HUES48 (cell line): ENCODE results near the gene METRN.

Experiments used
- H3K27ac ChIP-seq: one replicate; pipeline ENCODE4 v1.7.0; 2013; ENCODE audit warnings: low read depth, low read length, inconsistent platforms
- H3K27me3 ChIP-seq: 2 replicates; pipeline ENCODE4 v1.6.1; 2013; ENCODE audit warnings: mild to moderate bottlenecking, low read length; ENCODE audit not compliant: control insufficient read depth, insufficient read depth
- H3K36me3 ChIP-seq: 2 replicates; pipeline ENCODE4 v1.6.1; 2013; ENCODE audit warnings: low read length; ENCODE audit not compliant: control insufficient read depth, insufficient read depth
- H3K4me1 ChIP-seq: 2 replicates; pipeline ENCODE4 v1.6.1; 2013; ENCODE audit warnings: mild to moderate bottlenecking, low read length; ENCODE audit not compliant: control insufficient read depth, insufficient read depth
- H3K4me3 ChIP-seq: 2 replicates; pipeline ENCODE4 v1.5.1; 2013; ENCODE audit warnings: mild to moderate bottlenecking, low read depth, low read length
- H3K9ac ChIP-seq: 2 replicates; pipeline ENCODE4 v1.6.1; 2013; ENCODE audit warnings: mild to moderate bottlenecking, low read depth, low read length, moderate library complexity
- H3K9me3 ChIP-seq: 2 replicates; pipeline ENCODE4 v1.6.1; 2013; ENCODE audit warnings: low read length; ENCODE audit not compliant: control insufficient read depth, insufficient read depth

Gene METRN

DNA sequence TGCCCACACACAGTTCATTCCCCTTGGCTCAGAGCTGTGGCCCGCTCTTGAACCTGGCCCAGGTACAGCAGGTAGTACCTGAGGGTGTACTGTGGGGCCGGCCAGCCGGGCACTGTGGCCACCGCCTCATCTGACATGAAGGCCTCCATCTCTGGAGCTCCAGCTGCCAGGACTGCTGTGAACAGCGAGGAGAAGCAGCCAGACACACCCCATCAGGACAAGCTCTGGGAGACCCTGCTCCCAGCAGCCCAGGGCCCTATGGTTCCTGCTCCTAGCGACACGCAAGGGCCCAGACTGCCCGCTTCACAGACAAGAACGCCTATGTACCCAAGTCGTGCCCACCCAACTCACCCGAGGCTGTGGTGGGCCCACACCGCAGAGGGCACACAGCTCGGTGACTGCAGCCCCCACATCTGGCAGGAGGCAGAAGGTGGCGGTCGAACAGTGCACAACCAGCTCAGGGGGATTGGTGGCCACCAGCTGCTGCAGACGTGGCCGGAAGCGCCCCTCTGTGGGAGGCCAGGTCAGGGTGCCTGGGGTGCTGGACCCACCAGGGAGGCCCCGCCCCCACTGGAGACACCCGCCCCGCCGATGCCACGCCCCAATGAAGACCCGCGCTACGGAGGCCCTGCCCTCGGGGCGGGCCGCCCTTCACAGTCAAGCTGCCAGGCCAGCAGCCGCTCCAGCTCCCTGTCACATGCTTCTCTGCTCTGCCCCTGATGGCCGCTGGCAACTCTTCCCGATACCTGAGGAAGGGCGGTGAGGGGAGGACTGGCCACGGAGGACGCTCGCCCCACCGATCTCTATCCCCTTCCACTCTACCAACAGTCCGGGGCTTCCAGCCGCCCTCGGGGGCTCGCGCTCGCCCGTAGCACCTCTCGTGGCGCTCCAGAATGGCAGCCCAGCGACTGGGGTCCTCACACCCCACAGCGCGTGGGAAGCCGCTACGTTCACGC, 35.8 kb upstream of the METRN start:
- Histone ChIP-seq H3K9ac (no peak overlapping the region), H3K27ac (peak overlapping the region; percentile 66), H3K9me3 (no peaks in the 10 kb centered on the region), H3K36me3 (peaks cover 25% of the 10 kb centered on the region), H3K4me1 (peaks cover 40% of the 10 kb centered on the region), H3K4me3 (peak overlapping the region; percentile 69), H3K27me3 (no peaks in the 10 kb centered on the region)

DNA sequence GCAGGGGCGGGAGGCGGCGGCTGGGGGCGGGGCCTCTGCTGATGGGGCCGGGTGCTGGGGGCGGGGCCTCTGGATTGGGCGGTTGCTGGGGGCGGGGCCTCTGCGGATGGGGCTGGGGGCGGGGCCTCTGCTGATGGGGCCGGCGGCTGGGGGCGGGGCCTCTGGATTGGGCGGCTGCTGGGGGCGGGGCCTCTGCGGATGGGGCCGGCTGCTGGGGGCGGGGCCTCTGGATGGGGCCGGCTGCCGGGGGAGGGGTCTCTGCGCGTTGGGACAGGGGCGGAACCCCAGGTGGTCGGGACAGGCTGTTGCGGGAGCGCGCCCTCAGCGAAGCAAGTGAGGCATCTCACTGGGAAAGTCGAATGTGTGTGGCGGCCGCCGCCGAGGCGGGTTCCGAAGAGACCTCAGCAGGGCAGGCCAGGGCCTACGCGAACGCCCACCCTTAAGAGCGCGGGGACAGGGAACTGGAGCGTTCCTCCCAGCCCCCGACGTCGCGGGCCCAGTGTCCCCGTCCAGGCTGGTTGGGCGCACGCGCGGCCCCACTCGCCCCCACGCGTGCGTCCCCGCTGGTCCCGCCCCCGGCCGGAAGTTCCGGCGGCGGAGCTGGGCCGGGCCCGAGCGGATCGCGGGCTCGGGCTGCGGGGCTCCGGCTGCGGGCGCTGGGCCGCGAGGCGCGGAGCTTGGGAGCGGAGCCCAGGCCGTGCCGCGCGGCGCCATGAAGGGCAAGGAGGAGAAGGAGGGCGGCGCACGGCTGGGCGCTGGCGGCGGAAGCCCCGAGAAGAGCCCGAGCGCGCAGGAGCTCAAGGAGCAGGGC, 34.9 kb upstream of the METRN start, which contains the start of gene STUB1:
TSS of gene STUB1 (plus strand) at position 597 of the 811 bp plus-strand sequence. CDS start at position 713, 116 bp downstream.
- peak within 1 kb of the TSS; percentile 89 for H3K27ac ChIP-seq

DNA sequence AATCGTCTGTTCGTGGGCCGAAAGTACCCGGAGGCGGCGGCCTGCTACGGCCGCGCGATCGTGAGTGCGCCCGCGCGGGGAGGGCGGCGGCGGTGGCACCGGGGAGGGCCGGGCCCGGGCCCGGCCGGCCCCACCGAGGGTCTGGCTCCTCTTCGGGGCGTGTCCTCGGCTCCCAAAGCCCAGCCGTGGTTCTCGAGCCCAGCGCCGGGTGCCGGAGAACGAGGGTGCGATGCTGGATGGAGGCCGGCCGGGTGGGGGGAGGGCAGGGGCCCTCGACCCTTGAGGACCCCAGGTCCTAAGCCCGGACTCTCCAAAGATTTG, 34.3 kb upstream of the METRN start:
- H3K4me1 ChIP-seq, result peaks cover 33% of the 10 kb centered on the region
- peak overlapping the region; percentile 70; the same call in 1 of the 2 replicates for H3K9ac ChIP-seq
- H3K27me3 ChIP-seq, result no peaks in the 10 kb centered on the region
- peak overlapping the region; percentile 86 for H3K4me3 ChIP-seq
- no peaks in the 10 kb centered on the region for H3K9me3 ChIP-seq
- H3K27ac ChIP-seq, result peak overlapping the region; percentile 89
- H3K36me3 ChIP-seq, result peaks cover 28% of the 10 kb centered on the region

More for the DNA sequence above, 34.9 kb upstream of the METRN start, which contains the start of gene STUB1:
- H3K27me3 ChIP-seq, result no peaks in the 10 kb centered on the region
- H3K9me3 ChIP-seq, result no peaks in the 10 kb centered on the region
- peak within 1 kb of the TSS; percentile 70; the same call in 1 of the 2 replicates for H3K9ac ChIP-seq
- H3K36me3 ChIP-seq, result peaks cover 23% of the 10 kb centered on the region
- H3K4me3 ChIP-seq, result peak within 1 kb of the TSS; percentile 86
- peaks cover 33% of the 10 kb centered on the region for H3K4me1 ChIP-seq

DNA sequence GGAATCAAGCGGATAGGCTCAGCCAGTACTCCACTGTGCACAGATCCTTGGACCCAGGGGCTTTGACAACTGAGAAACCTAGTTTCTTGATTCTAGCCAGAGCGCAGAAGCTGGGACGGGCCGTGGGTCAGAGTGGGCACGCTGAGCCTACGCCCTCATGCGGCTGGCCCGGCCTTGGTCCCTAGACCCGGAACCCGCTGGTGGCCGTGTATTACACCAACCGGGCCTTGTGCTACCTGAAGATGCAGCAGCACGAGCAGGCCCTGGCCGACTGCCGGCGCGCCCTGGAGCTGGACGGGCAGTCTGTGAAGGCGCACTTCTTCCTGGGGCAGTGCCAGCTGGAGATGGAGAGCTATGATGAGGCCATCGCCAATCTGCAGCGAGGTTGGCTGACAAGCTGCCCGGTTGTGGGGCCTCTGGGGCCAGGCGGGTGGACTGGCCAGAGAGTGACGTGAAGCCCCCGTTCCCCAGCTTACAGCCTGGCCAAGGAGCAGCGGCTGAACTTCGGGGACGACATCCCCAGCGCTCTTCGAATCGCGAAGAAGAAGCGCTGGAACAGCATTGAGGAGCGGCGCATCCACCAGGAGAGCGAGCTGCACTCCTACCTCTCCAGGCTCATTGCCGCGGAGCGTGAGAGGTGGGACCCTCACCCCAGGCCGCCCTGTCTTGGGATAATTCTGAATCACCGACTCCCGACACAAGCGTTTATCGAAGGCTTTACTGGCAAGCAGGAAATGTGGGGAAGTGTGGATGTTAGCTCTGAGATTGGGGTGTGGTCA, 33.8 kb upstream of the METRN start:
- H3K4me1 ChIP-seq, result peaks cover 33% of the 10 kb centered on the region

DNA sequence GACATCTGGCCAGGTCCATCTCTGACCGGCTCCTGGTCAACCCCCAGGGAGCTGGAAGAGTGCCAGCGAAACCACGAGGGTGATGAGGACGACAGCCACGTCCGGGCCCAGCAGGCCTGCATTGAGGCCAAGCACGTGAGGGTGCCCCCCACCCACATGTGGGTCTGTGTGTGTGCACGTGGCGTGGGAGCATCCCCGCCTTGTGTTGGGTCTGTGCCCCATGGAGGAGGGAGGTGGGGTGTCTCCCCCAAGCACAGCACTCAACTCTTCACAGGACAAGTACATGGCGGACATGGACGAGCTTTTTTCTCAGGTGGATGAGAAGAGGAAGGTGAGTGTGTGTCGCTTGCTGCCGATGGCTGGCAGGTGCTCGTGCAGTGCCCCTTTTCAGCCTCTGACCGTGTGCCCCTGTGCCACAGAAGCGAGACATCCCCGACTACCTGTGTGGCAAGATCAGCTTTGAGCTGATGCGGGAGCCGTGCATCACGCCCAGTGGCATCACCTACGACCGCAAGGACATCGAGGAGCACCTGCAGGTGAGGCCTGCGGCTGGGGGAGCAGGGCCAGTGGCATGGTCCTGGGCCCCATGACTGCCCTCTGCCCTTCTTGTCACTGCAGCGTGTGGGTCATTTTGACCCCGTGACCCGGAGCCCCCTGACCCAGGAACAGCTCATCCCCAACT, 33.0 kb upstream of the METRN start:
- H3K9ac ChIP-seq, result no peak overlapping the region
- H3K27ac ChIP-seq, result no peak overlapping the region
- H3K4me1 ChIP-seq, result peaks cover 28% of the 10 kb centered on the region
- peak overlapping the region; percentile 86; the same call in 1 of the 2 replicates for H3K4me3 ChIP-seq
- peaks cover 37% of the 10 kb centered on the region for H3K36me3 ChIP-seq
- no peaks in the 10 kb centered on the region for H3K9me3 ChIP-seq
- H3K27me3 ChIP-seq, result no peaks in the 10 kb centered on the region

More for the DNA sequence above, 33.8 kb upstream of the METRN start:
- Histone ChIP-seq H3K9me3 (no peaks in the 10 kb centered on the region), H3K4me3 (peak overlapping the region; percentile 86), H3K36me3 (peaks cover 30% of the 10 kb centered on the region), H3K27me3 (no peaks in the 10 kb centered on the region), H3K9ac (peak overlapping the region; percentile 70; the same call in 1 of the 2 replicates), H3K27ac (peak overlapping the region; percentile 89)

DNA sequence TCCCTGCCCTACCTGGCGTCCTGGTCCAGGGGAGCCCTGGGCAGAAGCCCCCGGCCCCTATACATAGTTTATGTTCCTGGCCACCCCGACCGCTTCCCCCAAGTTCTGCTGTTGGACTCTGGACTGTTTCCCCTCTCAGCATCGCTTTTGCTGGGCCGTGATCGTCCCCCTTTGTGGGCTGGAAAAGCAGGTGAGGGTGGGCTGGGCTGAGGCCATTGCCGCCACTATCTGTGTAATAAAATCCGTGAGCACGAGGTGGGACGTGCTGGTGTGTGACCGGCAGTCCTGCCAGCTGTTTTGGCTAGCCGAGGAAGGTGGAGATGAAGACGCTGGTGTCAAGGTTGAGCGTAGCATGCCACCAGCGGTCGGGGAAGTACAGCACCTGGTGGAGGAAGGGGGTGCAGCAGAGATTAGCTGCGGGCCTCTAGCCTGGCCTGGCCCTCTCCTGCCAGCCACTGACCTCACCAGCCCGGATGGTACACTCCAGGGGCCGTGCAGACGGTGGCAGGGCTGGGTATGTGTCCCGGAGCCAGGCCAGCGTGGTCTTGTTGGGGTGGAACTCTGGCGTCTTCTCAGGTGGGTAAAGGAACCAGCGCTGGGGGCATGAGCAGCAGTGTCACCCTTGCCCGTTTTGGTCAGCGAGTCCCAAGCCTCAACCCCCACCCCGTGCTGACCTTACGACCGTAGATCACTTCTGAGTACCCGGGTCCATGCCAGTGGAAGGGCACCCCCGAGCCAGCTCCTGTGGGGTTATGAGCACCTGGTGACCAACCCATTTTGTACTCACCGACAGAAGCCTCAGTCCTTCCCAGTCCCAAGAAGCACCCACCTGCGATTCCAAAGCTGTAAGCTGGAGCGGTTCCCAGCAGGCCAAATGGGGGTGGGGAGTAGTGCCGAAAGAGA, 32.2 kb upstream of the METRN start:
- Histone ChIP-seq H3K27me3 (no peaks in the 10 kb centered on the region), H3K9ac (no peak overlapping the region), H3K36me3 (peaks cover 45% of the 10 kb centered on the region), H3K9me3 (no peaks in the 10 kb centered on the region), H3K4me3 (peak overlapping the region; percentile 90), H3K27ac (no peak overlapping the region), H3K4me1 (peaks cover 20% of the 10 kb centered on the region)

DNA sequence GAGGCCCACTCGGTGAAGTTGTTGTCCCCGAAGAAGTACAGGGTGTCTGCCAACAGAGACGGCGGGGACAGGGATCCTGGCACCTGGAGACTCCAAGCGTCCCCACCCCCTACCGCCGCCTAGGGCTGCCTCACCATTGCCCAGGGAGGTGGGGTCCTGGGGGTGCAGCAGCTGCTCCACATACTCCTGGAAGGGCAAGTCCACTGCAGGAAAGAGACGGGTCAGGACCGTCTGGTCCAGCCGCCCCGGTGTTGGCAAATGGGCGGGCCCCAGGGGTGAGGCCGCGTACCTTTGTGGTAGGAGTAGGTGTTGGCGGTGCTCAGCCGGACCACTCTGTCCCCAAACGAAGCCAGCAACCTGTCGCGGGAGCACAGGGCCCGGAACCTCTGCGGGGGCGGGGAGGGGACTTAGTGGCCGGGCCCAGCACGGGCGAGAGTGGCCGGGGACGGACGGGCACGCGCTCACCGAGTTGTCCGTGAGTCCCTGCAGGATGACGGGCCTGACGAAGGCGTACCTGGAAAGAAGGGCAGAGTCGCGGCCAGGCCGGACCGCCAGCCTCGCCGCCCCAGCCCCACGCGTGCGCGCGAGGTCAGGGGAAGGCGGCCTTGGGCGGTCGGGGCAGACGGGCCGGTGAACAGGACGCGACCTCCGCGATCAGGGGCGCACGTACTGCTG, 31.4 kb upstream of the METRN start:
- Histone ChIP-seq H3K4me3 (peak overlapping the region; percentile 90), H3K36me3 (peaks cover 49% of the 10 kb centered on the region), H3K9ac (peak overlapping the region; percentile 80), H3K9me3 (no peaks in the 10 kb centered on the region), H3K27ac (peak overlapping the region; percentile 76), H3K4me1 (peaks cover 19% of the 10 kb centered on the region), H3K27me3 (no peaks in the 10 kb centered on the region)

DNA sequence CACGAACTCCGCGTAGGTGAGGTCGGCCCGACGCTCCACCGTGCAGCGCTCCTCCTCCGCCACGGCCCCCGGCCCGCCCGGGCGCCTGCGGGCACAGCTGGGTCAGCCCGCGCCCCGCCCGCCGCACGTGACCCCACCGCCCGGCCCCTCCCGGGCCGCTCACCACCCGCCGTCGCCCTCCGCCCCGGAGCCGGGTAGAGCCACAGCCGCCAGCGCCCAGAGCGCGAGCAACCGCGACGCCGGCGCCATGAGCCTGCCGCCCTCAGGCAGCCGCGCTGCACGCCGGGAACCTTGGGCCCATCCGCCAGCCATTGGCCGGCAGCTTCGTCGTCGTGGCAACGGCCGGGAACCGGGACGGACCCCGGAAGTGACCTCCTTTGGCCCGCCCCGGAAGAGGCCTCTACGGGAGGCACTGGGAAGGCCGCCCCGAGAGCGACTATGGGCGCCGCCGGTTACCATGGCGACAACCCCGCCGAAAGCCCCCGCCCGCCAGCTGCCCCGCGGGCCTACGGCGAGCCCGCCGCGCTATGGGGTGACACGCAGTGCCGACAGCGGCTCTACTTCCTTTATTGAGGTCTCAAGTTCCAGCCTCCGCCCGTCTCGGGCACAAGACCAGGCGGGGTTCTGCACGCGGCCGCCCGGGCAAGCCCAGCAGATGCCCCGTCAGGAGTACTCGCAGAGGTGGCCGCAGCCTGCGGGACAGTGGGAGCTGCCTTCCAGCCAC, 30.7 kb upstream of the METRN start, which contains the start of gene JMJD8:
TSS of gene JMJD8 (minus strand) at position 264 of the 724 bp plus-strand sequence. CDS start at position 249, 15 bp downstream.
- Histone ChIP-seq H3K36me3 (peaks cover 49% of the 10 kb centered on the region), H3K9me3 (no peaks in the 10 kb centered on the region), H3K4me1 (peaks cover 13% of the 10 kb centered on the region), H3K27ac (peak within 1 kb of the TSS; percentile 76), H3K4me3 (peak within 1 kb of the TSS; percentile 90), H3K9ac (peak within 1 kb of the TSS; percentile 80), H3K27me3 (no peaks in the 10 kb centered on the region)
